G401 (cell line): ENCODE measurements around the gene VPS51. TPM values are rescaled to one million over a fixed set of nuclear protein-coding genes. Genes with fewer than 3 reads are reported as not detected.

Source experiments
- DNase-seq: peaks from one replicate; pipeline ENCODE4 v3.0.0-alpha.2; 2015; ENCODE audit warnings: low spot score
- in situ Hi-C: cut with HindIII; loops from 2 replicates; pipeline ENCODE4 v1.10.0; 2016; ENCODE audit warnings: low sequenced_read_pairs, mixed read lengths
- total RNA-seq: library from RNA; depleted of rRNA; stranded (reverse); fragments of >200 nt; shearing (Covaris generic); gene quantifications from 2 replicates; pipeline ENCODE4 v1.2.3, GENCODE V29; 2014

VPS51 gene
- total RNA-seq, 1 experiment from 2014 or later: 212 TPM

DNA sequence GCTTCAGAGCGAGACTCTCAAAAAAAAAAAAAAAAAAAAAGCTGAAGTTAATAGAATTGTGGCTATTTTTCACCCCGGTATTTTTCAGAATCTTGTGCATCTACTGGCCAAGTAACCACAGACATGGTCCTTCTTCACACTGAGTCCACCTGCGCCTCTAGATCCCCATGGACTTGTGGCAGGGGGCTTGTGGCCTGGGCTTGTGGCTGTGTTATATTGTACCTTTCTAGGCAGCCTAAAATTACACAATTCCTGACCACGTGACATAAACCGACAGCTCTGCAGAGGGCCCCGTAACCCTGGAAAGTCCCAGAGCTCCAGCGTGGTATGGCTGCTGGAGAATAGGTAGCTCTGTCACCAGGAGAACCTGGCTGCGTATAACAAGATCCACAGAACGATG is 26.8 kb upstream of the VPS51 start:
- in situ Hi-C loops: no loop called here
- no peak for DNase-seq

DNA sequence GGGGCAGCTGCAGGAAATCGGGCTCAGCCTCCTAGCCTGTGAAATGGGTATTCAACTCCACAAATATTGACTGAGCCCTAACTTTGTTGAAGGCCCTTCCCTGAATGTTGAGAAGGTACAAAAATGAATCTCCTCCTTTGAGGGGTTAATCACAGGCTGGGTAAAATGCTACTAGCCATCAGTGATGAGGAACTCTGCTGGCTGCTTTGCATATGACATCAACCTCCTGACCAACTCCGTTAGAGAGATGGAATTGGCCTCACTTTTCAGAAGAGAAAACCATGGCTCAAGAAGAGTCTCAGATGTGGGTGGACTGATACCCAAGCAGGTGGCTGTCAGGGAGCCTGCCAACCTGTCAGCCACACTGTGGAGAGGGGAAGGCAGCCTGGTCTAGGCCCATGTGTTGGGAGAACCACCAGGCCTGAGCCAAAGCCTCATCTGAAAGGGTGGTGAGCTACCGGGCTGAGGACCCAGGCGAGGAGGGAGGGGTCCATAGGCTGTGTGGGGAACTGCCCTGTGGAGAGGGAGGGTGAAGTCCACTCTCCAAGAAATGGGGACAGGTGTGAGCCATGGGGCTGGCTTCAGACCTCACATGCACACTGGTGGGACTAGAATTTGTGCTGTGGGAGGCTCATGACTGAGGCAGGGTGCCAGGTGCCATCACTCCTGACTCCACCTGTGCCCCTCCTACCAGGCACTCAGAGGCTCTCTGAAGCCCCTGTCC is 23.9 kb upstream of the VPS51 start:
- in situ Hi-C loops: no loop called here
- DNase-seq: no peak

DNA sequence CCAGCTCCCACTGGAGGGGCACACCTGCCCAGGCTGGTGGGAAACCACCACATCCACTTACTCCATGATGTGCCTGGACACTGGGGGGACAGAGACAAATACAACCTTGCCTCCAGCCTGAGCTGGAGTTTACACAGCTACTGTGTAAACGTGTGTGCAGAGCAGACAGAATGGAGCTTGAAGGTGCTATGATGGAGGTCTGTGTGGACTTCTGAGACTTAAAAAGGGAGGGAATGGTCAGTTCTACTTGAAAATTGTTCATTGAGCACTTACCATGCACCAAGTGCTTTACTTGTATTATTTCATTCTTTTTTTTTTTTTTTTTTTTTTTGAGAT is 23.4 kb upstream of the VPS51 start:
- DNase-seq: no peak
- in situ Hi-C loops: no loop called here

DNA sequence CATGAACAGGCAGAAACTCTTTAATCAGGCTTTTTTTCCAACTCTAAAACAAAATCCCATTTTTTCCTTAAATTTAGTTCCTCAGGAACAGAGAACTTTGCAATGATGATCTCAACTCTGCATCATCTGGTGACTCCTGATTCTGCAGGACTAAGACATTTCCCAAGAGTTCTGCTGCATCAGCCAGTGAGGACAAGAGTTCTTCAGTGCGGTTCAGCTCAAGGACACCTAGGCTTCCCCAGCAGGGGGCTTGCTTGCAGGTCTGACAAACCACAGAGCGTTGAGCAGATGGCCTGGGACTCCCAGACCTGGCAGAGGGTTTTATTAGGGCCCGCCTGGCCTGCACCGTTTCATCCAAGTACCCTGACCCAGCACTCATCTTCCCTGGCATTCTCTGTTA is 18.6 kb upstream of the VPS51 start:
- DNase-seq: no peak
- in situ Hi-C loops: no loop called here

DNA sequence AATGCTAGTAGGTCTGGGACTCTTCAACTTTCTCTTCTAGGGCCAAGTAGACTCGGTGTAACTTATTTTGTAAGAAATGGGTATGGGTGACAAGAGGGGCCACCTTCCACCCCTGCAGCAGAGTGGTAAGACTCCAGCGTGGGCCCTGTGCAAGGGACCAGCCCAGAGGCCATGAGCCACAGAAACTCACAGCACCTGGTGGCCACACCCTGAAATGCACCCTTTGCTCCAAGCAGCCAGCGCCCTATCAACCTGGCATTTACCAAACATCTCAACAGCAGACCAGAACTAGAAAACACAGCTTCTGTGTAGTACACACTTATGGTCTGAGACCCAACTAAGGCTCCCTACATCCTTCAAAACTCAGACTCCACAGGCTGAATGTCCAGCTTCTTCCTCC is 17.9 kb upstream of the VPS51 start:
- in situ Hi-C loops: no loop called here
- peak; percentile 23 for DNase-seq

DNA sequence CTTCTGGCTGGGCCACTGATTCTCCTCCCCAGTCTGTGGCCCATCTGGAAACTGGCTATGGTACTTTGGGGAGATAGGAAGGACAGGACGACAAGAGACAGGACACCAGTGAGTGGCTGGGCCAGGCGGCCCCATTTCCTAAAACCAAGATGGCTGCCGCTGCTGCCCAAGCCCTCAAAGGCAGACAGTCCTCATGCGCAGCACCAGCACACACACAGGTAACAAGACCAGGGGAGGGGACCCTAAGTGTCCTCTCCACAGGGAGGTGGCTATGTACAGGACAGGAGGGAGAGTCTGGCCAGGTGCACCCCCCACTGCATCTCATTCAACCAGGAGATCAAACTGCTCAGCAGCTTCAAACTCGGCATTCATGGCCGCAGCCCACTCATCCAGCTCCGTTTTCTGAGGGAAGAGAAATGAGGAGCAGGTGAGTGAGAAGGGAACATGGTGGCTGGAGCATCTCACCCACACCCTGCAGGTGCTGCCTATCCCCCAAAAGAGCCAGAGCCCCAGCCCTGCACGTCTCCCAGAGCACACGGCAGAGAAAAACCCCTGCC is 17.1 kb upstream of the VPS51 start:
- in situ Hi-C loops: no loop called here
- DNase-seq: no peak

DNA sequence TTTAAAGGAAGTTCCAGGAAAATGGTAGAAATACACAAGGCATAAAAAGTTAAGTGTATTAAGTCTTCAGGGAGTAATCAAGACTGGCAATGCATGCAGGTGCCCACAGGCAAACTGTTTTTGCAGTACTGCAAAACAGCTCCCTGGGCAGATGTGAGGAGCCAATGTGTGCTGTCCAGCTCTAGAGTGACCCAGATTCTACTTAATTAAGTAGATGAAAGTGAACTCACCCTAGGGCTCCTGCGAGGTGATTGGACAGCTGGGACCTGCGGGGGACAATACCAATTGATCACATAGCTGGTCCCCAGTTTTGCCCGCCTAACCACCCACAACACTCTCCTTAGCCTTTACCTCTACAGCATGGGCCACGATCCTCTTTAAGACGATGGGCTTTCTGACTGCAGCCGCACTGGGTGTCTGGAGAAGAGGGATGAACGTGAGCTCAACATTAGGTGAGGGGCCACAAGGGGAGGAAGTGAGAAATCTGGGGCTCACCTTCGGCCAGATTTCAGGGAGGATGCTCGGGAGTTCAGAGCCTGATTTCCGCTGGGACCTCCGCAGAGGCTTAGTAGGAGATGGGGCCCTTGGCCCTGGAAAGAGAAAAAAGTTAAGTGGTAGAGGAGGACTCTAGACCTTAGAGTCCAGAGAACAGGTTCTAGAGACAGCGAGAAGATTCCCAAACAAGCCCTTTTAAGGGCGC is 12.7 kb upstream of the VPS51 start:
- DNase-seq: no peak
- in situ Hi-C loops: no loop called here

DNA sequence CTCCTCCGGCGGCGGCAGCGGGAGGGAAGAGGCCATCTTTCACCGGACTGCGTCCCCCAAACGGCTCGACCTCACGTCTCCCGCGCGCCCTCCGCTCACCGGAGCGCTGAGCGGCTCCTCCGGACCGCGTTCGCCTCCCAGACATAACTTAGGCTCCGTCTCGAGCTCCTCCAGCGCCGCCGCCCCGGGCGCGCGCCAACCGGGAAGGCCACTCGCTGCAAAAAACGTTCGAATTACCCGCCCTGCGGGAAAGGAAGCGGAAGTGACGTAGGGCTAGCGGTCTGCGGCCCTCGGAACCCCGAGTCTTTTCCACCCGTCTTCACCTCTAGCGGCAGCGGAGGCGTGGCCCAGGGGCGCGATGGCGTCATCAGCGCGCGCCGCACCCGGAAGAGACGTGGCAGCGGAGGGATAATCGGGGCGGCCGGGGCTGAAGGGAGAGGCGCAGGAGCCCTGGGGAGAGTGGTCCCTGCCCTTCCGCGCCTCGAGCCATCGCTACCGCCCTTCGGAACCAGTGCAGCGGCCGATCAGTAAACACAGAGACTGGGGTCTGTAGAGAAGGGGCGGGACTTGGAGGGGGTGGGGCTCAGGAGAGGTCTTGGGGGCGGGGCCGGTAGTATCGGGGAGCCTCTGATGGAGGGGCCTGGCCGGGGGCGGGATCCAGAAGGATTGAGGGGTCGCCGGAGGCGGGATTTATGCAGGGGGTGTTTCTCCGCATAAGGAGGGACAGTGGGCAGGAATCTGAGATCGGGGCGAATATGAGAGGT is 12.0 kb upstream of the VPS51 start, which contains the start of the genes CDCA5 and ZFPL1:
Gene CDCA5 (minus strand): TSS at position 207 of the 764 bp plus-strand sequence. CDS start 62 bp downstream, at position 145.
Gene ZFPL1 (plus strand): TSS at position 389 of the 764 bp plus-strand sequence. CDS start 477 bp downstream, outside the sequence.
- in situ Hi-C loops: no loop called here

DNA sequence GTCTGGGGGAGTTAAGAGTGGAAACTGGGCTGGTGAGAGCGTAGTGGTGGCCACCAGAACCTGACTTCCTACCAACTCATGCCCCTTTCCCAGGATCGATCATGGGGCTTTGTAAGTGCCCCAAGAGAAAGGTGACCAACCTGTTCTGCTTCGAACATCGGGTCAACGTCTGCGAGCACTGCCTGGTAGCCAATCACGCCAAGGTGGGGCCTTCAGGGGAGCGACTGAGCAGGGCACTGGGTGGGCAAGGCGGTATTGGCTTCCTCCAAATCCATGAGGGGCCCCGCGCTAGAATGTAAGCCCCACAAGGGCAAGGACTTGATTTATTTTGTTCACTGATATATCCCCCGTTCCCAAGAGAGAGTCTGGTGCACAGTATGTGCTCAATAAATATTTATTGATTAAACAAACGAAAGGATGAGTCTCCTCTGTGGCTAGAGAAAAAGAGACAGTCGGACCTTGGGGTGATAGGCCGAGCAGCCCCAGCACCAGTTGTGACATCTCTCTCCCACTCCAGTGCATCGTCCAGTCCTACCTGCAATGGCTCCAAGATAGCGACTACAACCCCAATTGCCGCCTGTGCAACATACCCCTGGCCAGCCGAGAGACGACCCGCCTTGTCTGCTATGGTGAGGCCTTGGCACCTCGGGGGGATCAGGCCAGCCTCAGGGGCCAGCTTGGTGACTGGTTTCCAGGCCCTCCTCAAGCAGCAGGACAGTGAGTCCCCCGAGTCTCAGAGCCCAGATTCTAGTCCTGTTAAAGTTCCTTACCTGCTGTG is 11.2 kb upstream of the VPS51 start:
- no peak for DNase-seq
- in situ Hi-C loops: no loop called here

More for the DNA sequence above, 12.0 kb upstream of the VPS51 start, which contains the start of the genes CDCA5 and ZFPL1:
- peak; percentile 96 for DNase-seq

DNA sequence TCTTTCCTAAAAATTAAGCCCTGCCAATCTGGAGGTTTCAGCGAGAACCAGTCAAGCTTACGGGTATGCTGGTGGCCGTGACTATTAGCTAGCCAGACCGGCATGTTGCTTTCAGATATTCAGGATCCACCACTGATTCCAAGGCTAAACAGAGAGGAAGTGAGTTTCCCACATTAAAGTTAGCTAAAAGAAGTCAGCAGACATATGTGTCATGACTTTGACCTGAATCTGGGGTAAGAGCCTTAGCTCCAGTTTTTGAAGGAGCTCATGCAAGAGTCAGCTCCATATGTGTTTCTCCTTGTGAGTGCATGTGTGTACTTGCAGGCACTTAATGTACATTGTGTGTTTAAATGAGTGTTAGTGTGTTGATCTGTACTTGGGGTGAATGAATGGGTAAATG is 10.6 kb upstream of the VPS51 start:
- no peak for DNase-seq
- in situ Hi-C loops: no loop called here

DNA sequence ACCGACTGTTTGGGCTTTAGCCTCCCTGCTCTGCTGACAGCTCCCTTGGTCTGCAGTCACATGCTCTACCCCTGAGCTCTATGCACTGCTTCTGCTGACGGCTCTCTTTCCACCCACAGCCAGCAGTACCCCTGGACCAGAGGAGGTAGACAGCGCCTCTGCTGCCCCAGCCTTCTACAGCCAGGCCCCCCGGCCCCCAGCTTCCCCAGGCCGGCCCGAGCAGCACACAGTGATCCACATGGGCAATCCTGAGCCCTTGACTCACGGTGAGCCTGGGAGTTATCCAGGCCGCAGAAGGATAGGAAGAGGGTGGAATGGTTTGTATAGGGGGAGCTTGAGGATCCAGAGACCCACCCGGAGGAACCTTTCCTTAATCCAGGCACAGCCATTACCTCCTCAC is 9.2 kb upstream of the VPS51 start:
- in situ Hi-C loops: no loop called here
- DNase-seq: no peak

DNA sequence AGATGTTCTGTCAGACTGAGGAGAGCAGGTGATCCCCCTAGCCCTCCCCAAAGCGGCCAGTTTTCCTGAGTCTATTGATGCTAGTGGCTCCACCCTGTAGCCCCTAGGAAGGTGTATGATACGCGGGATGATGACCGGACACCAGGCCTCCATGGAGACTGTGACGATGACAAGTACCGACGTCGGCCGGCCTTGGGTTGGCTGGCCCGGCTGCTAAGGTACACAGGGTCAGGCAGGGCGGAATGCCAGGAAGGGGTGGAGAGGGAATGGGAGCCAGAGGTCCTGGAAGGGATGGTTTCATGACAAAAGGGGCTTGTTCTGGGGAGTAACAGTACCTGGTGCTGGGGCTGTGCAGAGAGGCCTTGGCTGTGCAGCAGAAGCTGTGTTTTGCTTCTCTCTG is 8.8 kb upstream of the VPS51 start:
- in situ Hi-C loops: no loop called here
- DNase-seq: no peak

DNA sequence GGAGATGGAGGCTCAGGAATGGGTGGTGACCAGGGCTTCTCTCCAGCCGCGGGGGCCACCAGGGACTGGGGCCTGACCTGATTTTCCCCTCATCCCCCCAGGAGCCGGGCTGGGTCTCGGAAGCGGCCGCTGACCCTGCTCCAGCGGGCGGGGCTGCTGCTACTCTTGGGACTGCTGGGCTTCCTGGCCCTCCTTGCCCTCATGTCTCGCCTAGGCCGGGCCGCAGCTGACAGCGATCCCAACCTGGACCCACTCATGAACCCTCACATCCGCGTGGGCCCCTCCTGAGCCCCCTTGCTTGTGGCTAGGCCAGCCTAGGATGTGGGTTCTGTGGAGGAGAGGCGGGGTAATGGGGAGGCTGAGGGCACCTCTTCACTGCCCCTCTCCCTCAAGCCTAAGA is 8.2 kb upstream of the VPS51 start:
- no peak for DNase-seq

DNA sequence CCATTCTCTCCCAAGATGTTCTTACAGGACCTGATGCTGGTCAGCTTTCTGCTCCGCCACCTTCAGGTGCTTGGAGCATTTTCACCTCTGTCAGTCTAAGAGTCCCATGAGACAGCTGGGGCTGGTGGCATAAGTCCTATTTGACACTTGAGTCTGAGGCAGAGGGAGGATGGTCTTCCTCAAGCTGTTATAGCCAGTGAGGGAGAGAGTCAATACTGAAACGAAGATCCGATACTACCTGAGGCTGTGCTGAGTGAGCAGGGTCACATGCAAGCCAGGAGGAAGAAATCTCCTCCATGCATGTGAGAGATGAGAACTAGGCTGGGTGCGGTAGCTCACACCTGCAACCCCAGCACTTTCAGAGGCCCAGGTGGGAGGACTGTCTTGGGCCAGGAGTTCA is 6.4 kb upstream of the VPS51 start:
- no peak for DNase-seq
- in situ Hi-C loops: no loop called here

More for the DNA sequence above, 8.2 kb upstream of the VPS51 start:
- in situ Hi-C loops: no loop called here

DNA sequence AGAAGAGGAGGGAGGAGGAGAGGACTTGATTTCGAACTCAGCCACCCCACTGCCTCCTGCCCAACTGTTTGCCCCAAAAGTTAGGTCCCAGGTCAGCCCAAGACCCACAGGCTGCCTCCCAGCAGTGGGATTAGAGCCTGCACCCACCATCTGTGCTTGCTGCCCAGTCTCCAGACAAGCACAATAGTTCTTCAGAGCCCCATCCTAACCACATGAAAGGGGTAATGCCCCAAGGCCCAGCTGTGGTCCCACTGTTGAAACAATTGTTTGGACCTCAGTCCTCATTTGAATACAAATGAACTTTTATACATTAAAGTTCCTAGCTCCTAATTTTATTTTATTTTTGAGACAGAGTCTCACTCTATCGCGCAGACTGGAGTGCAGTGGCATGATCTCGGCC is 5.4 kb upstream of the VPS51 start:
- in situ Hi-C loops: no loop called here
- DNase-seq: no peak

DNA sequence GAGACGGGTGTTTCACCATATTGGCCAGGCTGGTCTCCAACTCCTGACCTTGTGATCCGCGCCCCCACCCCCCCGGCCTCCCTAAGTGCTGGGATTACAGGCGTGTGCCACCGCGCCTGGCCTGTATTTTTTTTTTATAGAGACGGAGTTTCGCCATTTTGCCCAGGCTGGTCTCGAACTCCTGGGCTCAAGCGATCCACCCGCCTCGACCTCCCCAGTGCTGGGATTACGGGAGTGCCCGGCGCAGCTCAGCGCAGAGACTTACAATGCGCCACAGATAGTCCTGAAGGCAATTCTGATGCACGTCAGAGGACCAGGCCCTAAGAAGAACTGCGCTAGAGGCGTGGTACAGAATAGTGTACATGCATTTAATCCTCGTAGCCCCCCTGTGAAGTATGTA is 587 bp upstream of the VPS51 start:
- DNase-seq: no peak
- in situ Hi-C loops: no loop called here

DNA sequence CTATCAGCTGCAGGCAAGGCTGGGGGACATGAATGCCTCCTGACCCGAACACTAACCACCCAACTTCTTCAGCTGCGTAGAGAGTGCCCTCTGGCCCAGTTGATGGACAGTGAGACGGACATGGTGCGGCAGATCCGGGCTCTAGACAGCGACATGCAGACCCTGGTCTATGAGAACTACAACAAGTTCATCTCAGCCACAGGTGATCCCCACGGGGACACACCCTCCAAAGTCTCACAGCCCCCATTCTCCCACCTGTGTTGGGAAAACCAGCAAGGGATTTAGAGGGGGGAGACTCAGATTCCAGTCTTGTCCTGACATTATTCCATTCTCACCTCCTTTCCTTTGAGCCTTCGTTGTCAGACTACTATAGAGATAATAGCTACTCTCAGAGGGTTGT is 912 bp downstream of the VPS51 start:
- in situ Hi-C loops: no loop called here
- no peak for DNase-seq

DNA sequence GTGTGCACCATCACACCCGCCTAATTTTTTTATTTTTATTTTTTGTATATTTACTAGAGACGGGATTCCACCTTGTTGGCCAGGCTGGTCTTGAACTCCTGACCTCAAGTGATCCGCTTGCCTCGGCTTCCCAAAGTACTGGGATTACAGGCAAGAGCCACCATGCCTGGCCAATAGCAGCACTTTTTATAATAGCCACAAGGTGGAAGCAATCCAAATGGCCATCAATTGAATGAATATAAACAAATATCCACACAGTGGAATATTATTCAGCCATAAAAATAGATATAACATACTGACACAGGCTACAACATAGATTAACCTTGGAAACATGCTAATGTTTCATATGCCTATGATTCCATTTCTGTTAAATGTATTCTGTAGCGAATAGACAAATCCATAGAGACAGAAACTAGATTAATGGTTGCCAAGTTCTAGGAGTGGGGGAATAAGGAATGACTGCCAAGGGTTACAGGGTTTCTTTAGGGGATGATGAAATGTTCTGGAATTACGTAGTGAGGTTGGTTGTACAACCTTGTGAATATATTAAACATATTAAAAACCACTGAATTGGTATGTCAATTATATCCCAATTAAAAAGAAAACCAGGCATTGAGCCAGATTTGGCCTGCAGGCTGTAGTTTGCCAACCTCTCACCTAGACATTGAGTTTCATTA is 4.8 kb downstream of the VPS51 start:
- DNase-seq: no peak
- in situ Hi-C loops: no loop called here
